Activated T-cell treated with anti-CD3 and anti-CD28 coated beads, Interleukin-2, amount 50 U/mL, for 24 hours (primary cell): ENCODE data around the gene NELL1.

ENCODE experiments used
- DNase-seq: peaks from one replicate; pipeline ENCODE4 v3.0.0-alpha.2; 2020
- H3K27ac Mint-ChIP-seq: 2 replicates; pipeline ENCODE4 v1.8.0; 2020; ENCODE audit warnings: mild to moderate bottlenecking, mixed read lengths
- H3K27me3 Mint-ChIP-seq: 2 replicates; pipeline ENCODE4 v1.8.0; 2020; ENCODE audit warnings: mixed read lengths
- H3K36me3 Mint-ChIP-seq: 2 replicates; pipeline ENCODE4 v1.8.0; 2020; ENCODE audit warnings: low read depth, mixed read lengths
- H3K4me1 Mint-ChIP-seq: 2 replicates; pipeline ENCODE4 v1.8.0; 2020; ENCODE audit warnings: low read depth, mixed read lengths
- H3K4me3 Mint-ChIP-seq: 2 replicates; pipeline ENCODE4 v1.8.0; 2020; ENCODE audit warnings: mild to moderate bottlenecking, moderate library complexity, mixed read lengths
- H3K9me3 Mint-ChIP-seq: 2 replicates; pipeline ENCODE4 v1.8.0; 2020; ENCODE audit warnings: mixed read lengths

Gene NELL1

DNA sequence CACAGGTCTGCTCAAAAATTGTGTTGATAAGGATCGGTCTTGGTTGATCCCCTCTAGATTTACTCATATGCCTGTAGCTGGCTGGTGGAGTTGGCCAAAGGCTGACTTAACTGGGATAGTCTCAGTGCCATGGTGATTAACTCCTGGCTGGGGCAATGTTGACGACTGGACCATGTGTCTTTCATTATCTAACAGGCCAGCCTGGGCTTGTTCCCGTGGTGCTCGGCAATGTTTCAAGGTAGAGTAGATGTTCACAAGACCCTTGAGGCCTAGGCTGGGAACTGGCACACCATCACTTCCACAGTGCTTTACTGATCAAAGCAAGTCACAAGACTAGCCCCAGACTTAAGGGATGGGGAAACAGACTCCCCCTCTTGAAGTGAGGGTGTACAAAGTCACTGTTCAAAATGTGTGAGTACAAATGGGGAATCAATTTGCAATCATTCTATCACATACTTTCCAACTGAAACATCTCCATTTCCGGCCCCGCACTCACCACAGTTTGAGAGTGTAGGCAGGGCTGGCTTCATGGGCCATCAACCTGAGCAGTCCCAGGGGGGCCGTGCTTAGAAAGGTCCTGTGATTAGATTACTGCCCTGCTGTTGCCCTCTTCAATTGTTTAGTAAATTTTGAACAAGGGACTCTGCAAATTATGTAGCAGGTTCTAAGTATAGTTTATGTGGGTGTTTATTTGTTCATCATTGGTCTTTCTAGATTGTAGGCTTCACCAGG lies 240.8 kb downstream of the NELL1 start:
- no peak for DNase-seq
- H3K9me3 Mint-ChIP-seq = peaks cover 4% of the 10 kb centered on the region
- no peaks in the 10 kb centered on the region for H3K4me1 Mint-ChIP-seq
- no peaks in the 10 kb centered on the region for H3K36me3 Mint-ChIP-seq
- H3K27me3 Mint-ChIP-seq = no peaks in the 10 kb centered on the region
- H3K4me3 Mint-ChIP-seq = no peak overlapping the region
- no peak overlapping the region for H3K27ac Mint-ChIP-seq

DNA sequence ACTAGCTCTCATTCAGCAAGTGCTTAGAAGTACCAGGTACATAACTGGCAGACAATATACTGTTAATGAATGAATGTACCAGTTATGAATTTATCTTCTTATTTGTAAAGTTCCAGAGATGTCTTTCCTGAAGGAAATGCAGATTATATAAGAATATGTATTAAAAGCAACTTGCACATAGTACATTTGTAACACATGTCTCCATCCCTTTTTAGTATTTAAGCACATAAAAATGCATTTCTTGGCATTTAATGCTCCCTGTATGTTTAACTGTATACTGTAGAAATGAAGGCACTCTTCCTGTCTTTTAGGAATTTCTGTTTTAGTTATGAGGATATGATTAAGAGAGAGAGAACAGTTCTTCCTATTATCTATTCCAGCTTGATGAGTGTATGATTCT lies 241.3 kb downstream of the NELL1 start:
- Mint-ChIP-seq H3K27me3 (no peaks in the 10 kb centered on the region), H3K36me3 (no peaks in the 10 kb centered on the region), H3K27ac (no peak overlapping the region), H3K4me1 (no peaks in the 10 kb centered on the region), H3K4me3 (no peak overlapping the region), H3K9me3 (peaks cover 4% of the 10 kb centered on the region)
- DNase-seq = no peak

DNA sequence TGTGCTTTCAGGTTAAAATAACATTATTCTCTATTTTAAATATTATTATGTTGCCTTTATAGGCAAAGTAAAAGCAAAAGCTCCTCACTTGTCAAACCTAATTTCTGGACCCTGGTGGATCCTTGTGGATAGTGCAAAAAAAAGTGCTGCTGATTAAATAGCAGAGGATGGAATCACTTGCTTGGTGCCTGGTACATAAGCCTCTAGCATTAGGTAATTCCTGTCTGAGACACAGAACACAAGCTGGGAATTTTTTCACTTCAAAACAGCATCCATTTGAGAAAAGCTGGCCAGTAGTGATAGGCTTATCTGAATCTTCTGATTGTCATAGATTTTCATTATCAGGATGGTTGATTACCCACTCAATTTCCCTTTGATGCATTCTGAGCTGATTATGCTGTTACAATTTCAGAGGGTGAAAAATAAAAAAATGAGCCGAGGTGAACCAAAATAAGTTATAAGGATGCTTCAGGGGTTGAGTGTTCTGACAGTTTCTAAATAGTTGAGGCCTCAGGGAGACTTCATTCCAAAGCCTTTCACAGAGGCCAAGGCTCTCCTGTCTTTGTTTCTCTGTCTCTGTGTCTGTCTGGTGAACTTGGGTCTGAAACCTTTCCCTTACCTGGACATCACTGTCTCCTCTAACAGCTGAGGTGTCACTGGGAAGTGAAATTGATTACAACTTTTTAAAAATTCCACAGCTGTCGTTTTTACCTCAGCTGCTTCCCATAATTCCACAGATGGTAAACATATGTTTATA lies 242.9 kb downstream of the NELL1 start:
- Mint-ChIP-seq H3K9me3 (peaks cover 2% of the 10 kb centered on the region), H3K36me3 (no peaks in the 10 kb centered on the region)
- no peak for DNase-seq

DNA sequence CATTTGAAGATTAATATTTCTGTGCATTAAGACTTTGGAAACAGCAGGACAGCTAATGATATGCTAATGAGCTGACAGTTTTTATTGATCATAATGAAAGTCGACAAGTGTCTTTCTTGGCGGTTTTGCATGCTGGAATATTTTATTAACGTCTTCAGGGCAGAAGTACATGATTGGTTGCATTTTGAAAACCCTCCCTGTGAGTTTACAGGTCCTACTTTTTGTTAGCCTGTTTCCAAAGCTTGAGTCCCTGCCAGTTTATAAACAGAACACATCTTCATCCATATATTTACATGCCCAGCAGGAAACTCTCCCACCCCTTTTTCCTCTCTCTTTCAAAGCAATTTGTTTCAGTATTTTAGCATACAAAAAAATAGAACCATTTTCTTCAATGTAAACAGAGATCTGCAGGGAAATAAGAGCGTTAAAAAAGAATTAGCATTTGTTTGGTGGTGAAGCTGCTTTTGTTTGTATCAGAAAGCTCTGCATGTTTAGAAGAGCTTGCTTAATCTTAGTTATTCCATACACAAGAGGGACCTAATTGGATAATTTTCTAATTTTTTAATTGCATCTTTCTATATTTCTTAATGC lies 243.6 kb downstream of the NELL1 start:
- H3K9me3 Mint-ChIP-seq = peaks cover 4% of the 10 kb centered on the region
- no peak overlapping the region for H3K27ac Mint-ChIP-seq
- H3K36me3 Mint-ChIP-seq = no peaks in the 10 kb centered on the region
- H3K27me3 Mint-ChIP-seq = no peaks in the 10 kb centered on the region
- no peak overlapping the region for H3K4me3 Mint-ChIP-seq
- no peak for DNase-seq
- no peaks in the 10 kb centered on the region for H3K4me1 Mint-ChIP-seq

More for the DNA sequence above, 242.9 kb downstream of the NELL1 start:
- H3K4me1 Mint-ChIP-seq = no peaks in the 10 kb centered on the region
- H3K27ac Mint-ChIP-seq = no peak overlapping the region
- H3K4me3 Mint-ChIP-seq = no peak overlapping the region
- no peaks in the 10 kb centered on the region for H3K27me3 Mint-ChIP-seq

DNA sequence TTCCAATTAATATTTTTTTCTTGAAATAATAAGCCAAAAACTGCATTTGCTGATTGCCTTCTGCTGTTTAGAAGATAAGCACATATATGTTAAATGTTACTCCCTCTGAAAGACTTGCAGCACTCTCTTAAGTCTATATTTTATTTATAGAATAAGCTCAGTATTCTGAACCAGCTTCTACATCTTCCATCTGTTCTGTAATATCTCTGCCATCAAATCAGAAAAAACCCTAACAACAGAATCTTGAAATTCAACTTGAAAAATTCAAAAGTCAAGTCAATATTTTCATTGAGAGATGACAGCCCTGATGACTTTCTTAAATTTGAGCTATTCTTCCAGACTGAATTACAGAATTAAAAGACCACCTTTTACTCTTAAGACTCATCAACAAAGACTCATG lies 247.9 kb downstream of the NELL1 start:
- Mint-ChIP-seq H3K4me3 (no peak overlapping the region), H3K4me1 (no peaks in the 10 kb centered on the region), H3K36me3 (no peaks in the 10 kb centered on the region), H3K27ac (no peak overlapping the region), H3K27me3 (no peaks in the 10 kb centered on the region), H3K9me3 (peaks cover 4% of the 10 kb centered on the region)
- DNase-seq = no peak

DNA sequence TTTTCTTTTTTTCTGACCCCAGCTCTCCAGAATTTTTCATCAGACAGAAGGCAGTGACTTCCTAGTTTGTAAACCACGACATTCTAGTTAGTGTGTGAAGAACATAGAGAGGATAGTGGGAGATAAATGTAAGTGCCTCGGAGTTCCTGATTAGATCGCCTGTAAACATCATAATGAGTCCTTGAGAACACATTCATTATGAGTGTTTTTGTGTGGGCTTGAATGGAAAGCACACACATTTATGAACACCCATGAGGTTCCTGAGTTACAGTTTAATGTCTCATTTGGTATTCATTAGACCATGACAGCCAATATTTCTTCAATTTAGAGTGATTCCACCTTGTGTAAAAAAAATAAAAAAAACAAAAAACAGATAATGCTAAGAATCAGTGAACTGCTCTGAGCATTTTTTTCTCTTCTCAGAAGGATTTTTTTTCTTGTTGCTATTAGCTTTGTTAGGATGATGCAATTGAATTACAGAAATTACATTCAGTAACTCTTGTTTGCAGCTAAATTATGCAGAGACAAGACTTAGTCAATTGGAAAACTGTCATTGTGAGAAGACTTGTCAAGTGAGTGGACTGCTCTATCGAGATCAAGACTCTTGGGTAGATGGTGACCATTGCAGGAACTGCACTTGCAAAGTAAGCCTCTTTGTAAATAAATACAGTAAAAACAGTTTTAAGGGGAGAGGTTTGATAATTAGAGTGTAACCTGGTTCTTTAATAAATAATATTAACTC lies 257.6 kb downstream of the NELL1 start:
- Mint-ChIP-seq H3K4me1 (no peaks in the 10 kb centered on the region), H3K4me3 (no peak overlapping the region), H3K36me3 (no peaks in the 10 kb centered on the region), H3K27me3 (no peaks in the 10 kb centered on the region), H3K9me3 (no peaks in the 10 kb centered on the region), H3K27ac (no peak overlapping the region)
- no peak for DNase-seq

DNA sequence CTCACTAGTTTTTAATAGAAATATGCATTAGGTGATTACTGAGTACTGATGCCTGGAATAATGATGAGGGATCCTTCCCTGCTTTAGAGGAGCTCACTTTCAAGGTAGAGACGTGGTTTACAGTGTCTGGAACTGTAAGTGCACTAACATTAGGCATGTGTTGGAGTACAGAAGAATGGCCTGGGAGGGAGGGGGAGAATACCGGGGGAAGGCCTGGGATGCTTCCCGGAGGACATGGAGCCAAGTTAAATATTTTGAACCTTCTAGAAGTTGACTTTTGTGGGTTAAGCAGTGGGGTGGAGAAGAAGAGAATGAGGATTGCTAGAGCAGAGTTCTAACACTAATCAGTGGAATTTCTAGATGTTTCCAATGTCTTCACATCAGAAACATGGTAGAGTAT lies 261.6 kb downstream of the NELL1 start:
- H3K9me3 Mint-ChIP-seq = no peaks in the 10 kb centered on the region
- H3K4me1 Mint-ChIP-seq = no peaks in the 10 kb centered on the region
- no peak overlapping the region for H3K27ac Mint-ChIP-seq
- no peaks in the 10 kb centered on the region for H3K27me3 Mint-ChIP-seq
- no peaks in the 10 kb centered on the region for H3K36me3 Mint-ChIP-seq
- no peak overlapping the region for H3K4me3 Mint-ChIP-seq
- DNase-seq = no peak

DNA sequence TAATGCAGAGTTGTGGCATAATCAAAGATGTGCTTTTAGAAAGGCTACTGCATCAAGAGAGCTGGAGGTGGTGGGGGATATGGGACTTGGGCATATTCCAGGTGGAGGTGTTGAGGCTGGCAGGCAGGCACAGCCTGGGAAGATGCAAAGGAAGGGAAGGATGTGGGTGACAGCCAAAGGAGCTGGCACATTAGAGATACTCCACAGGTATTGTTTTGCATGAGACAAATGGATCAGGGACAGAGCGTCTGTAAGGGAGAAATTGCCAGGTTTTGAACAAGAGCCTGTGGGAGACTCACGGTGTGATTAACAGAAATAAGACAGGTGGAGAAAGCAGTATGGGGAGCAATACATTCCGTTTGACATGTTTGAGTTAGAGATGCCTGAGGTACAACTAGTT lies 263.7 kb downstream of the NELL1 start:
- H3K36me3 Mint-ChIP-seq = no peaks in the 10 kb centered on the region
- no peak overlapping the region for H3K4me3 Mint-ChIP-seq
- DNase-seq = no peak
- H3K27me3 Mint-ChIP-seq = no peaks in the 10 kb centered on the region
- no peak overlapping the region for H3K27ac Mint-ChIP-seq
- no peaks in the 10 kb centered on the region for H3K4me1 Mint-ChIP-seq
- H3K9me3 Mint-ChIP-seq = peaks cover 3% of the 10 kb centered on the region

DNA sequence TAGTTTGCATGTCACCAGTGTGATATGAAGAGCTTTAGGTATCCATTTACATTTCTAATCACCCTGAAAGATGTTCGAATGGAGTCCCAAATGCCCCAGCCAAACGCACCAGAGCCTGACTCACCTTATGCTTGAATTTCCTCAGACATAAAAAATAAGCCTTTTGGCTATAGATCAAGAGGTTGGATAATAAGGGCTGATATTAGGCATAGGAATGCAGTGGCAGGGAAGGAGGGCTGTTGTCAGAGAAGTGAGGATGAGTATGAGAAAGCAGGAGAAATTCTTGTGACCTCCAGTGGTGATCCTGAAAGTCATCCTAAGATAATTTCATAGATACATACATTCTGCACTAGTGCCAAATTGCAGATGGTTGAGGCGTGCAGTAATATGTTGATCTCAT lies 264.6 kb downstream of the NELL1 start:
- Mint-ChIP-seq H3K27ac (no peak overlapping the region), H3K9me3 (peaks cover 3% of the 10 kb centered on the region), H3K4me3 (no peak overlapping the region), H3K27me3 (no peaks in the 10 kb centered on the region), H3K36me3 (no peaks in the 10 kb centered on the region), H3K4me1 (no peaks in the 10 kb centered on the region)
- no peak for DNase-seq

DNA sequence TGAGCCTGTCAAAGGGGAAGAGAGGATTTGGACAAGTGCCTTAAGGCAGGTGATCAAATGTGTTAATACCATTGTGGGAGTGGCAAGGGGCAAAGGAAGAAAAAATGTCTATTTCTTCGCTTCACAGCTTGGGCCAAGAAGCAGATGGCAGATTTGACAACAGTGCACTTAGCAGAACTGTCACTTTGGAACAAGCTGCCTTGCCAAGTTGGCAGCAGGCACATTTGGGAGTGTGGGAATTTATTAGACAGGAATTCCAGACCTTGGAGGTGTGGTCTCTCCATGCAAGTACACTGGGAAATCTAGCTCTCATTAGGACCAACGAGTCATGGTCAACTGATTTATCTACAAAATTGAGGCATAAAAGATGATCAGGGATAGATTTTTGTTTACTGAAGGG lies 265.1 kb downstream of the NELL1 start:
- no peaks in the 10 kb centered on the region for H3K4me1 Mint-ChIP-seq
- H3K27me3 Mint-ChIP-seq = no peaks in the 10 kb centered on the region
- H3K4me3 Mint-ChIP-seq = no peak overlapping the region
- peaks cover 3% of the 10 kb centered on the region for H3K9me3 Mint-ChIP-seq
- no peak for DNase-seq
- no peak overlapping the region for H3K27ac Mint-ChIP-seq
- no peaks in the 10 kb centered on the region for H3K36me3 Mint-ChIP-seq

DNA sequence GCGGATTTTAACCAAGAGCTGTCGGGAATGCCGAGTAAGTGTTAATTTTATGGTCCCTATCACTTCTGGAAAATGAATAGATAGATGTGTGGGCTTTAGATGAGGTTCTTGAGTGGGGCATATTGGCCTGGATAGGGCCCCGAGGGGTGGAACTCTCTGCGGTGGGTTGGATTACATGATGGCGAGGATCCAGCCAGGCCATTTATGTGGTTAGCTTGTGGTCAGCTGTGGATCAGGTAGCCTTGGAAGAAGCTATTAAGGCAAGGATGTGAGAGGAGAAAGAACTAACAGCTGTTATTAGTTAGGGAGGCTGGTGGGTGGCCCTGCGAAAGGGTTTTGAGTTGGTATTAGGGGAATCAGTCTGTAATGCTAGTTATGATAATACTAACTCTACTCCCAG lies 268.4 kb downstream of the NELL1 start:
- Mint-ChIP-seq H3K27ac (no peak overlapping the region), H3K36me3 (no peaks in the 10 kb centered on the region), H3K4me3 (no peak overlapping the region), H3K27me3 (no peaks in the 10 kb centered on the region), H3K4me1 (no peaks in the 10 kb centered on the region), H3K9me3 (peaks cover 3% of the 10 kb centered on the region)
- no peak for DNase-seq

DNA sequence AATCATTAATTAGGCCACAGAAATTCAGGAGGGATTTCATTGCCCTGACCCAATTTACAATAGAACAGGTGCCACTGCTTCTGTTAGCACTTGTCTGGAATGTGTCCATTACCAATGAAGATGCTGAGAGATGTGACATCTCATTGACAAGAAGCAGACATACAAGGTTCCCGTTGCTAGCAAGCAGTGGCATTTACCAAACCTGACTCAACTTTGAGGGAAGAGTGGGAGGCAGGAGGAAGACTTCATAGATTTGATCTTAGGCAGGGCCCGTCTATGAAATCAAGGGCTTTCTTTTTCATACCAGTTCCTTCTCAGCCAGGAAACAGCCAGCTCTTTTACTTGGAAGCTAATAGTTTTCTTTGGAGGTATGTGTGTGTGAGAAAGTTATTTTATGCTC lies 280.2 kb downstream of the NELL1 start:
- H3K27ac Mint-ChIP-seq = no peak overlapping the region
- no peak overlapping the region for H3K4me3 Mint-ChIP-seq
- no peaks in the 10 kb centered on the region for H3K27me3 Mint-ChIP-seq
- peaks cover 2% of the 10 kb centered on the region for H3K9me3 Mint-ChIP-seq
- H3K36me3 Mint-ChIP-seq = no peaks in the 10 kb centered on the region
- DNase-seq = no peak
- no peaks in the 10 kb centered on the region for H3K4me1 Mint-ChIP-seq

DNA sequence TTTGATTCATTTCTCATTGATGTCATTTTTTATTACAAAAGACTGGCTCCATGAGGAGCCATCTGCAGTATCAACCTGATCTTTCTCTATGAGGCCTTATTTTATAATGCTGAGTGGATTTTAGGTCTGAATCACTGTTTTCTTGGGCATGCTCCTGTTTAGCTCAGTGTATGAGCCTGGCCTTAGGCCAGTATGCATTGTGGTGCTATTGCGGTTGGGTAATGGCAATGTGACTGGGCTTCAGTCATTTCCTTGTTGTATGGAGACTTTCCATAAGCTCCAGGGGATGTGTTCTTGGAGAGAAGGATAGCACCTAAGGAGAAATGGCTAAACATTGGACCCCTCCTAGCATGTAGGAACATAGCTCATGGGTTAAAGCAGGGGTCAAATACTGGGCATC lies 293.2 kb downstream of the NELL1 start:
- Mint-ChIP-seq H3K27me3 (no peaks in the 10 kb centered on the region), H3K4me3 (no peak overlapping the region), H3K4me1 (no peaks in the 10 kb centered on the region), H3K9me3 (peaks cover 2% of the 10 kb centered on the region), H3K36me3 (no peaks in the 10 kb centered on the region), H3K27ac (no peak overlapping the region)
- DNase-seq = no peak

DNA sequence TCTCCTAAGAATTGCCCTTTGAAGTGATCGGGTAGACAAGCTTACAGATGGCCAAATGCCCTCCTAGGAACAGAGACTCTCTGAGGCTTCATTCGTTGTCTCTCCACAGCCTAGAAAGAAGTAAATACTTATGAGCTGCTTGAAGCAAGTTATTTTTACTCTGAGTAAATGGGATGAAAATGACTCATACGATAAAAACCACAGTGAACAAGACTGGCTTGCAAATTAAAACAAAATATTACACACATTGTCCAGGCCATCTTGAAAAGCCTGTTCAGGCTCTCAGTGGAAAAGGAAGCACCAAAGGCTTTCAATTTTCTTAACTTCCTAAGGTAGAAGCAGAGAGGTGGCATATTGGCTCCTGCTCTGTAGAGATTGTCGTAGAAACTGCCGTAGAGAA lies 294.2 kb downstream of the NELL1 start:
- no peak overlapping the region for H3K4me3 Mint-ChIP-seq
- no peaks in the 10 kb centered on the region for H3K36me3 Mint-ChIP-seq
- no peaks in the 10 kb centered on the region for H3K27me3 Mint-ChIP-seq
- DNase-seq = no peak
- H3K9me3 Mint-ChIP-seq = peaks cover 2% of the 10 kb centered on the region
- H3K27ac Mint-ChIP-seq = no peak overlapping the region
- no peaks in the 10 kb centered on the region for H3K4me1 Mint-ChIP-seq

DNA sequence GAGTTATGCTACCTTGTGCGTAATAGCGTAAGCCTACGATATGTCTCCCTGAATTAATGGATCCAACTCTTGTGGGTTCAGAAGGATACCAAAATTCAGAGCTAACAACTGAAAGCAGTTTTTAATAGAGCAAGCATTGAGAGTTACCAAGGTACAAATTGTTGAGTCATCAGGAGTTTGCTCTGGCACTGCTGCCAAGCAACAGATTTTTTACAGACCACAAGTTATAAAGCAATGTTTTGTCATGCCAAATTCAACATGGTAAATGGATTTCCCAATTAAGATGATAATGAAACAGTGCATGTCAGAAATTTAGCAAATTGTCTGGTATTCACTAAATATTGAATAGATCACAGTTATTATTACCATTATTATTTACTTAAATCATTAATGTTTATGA lies 295.6 kb downstream of the NELL1 start:
- H3K27ac Mint-ChIP-seq = no peak overlapping the region
- peaks cover 2% of the 10 kb centered on the region for H3K9me3 Mint-ChIP-seq
- H3K36me3 Mint-ChIP-seq = no peaks in the 10 kb centered on the region
- no peaks in the 10 kb centered on the region for H3K4me1 Mint-ChIP-seq
- H3K4me3 Mint-ChIP-seq = no peak overlapping the region
- no peaks in the 10 kb centered on the region for H3K27me3 Mint-ChIP-seq
- DNase-seq = no peak
